OCI-LY7 (cell line): ENCODE measurements around the gene PGD. TPM values are rescaled to one million over a fixed set of nuclear protein-coding genes. Genes with fewer than 3 reads are reported as not detected.
A peak's percentile ranks its signal among the peaks of the same experiment; 100 is the strongest.

Experiments used
- BruUV-seq: library from RNA; stranded (reverse); fragments of 400-500 nt; replicated peaks from 2 replicates; lab custom pipeline; 2021; lab: Mats Ljungman, UMichigan
- CTCF ChIA-PET: fragments of 300-600 bp; sonication (Branson Sonifier 250); formaldehyde crosslinking; loops from one replicate; lab custom pipeline; 2022; ENCODE audit warnings: antibody characterized with exemption; ENCODE audit not compliant: unreplicated experiment; lab: Charles Lee
- POLR2A ChIA-PET: fragments of 300-600 bp; sonication (Branson Sonifier 250); formaldehyde crosslinking; loops from one replicate; lab custom pipeline; 2022; ENCODE audit warnings: antibody characterized with exemption; lab: Charles Lee
- DNase-seq: peaks from one replicate; pipeline ENCODE4 v3.0.0-alpha.2; 2015; ENCODE audit warnings: low spot score
- H2AFZ ChIP-seq: fragments of 200-600 bp; sonication (generic), shearing (Covaris generic); 2 replicates; pipeline ENCODE4 v1.6.1; 2014; ENCODE audit warnings: mild to moderate bottlenecking, antibody characterized with exemption, low read length, moderate library complexity
- H3K27ac ChIP-seq: fragments of 200-600 bp; sonication (generic); 2 replicates; pipeline ENCODE4 v1.5.1; 2014; ENCODE audit warnings: mixed run types, low read depth, mild to moderate bottlenecking, moderate library complexity, low read length, inconsistent platforms; ENCODE audit not compliant: poor library complexity, severe bottlenecking
- H3K36me3 ChIP-seq: fragments of 200-600 bp; sonication (generic); 2 replicates; pipeline ENCODE4 v1.6.1; 2014; ENCODE audit warnings: mild to moderate bottlenecking, antibody characterized with exemption, low read length, moderate library complexity, mixed read lengths; ENCODE audit not compliant: insufficient read depth
- H3K4me1 ChIP-seq: fragments of 200-600 bp; sonication (generic); 2 replicates; pipeline ENCODE4 v1.5.1; 2014; ENCODE audit warnings: mild to moderate bottlenecking, low read length; ENCODE audit not compliant: insufficient read depth, poor library complexity, severe bottlenecking
- H3K4me2 ChIP-seq: fragments of 200-600 bp; sonication (generic); 2 replicates; pipeline ENCODE4 v1.6.1; 2014; ENCODE audit warnings: mild to moderate bottlenecking, low read length
- H3K4me3 ChIP-seq: fragments of 200-600 bp; sonication (generic); 2 replicates; pipeline ENCODE4 v1.5.1; 2014; ENCODE audit warnings: mild to moderate bottlenecking, low read depth, low read length; ENCODE audit not compliant: poor library complexity, severe bottlenecking
- H3K79me2 ChIP-seq: fragments of 200-600 bp; sonication (generic); 2 replicates; pipeline ENCODE4 v1.6.1; 2016; ENCODE audit warnings: low read depth, mild to moderate bottlenecking, low read length, moderate library complexity, mixed read lengths; ENCODE audit not compliant: insufficient read depth
- H3K9me2 ChIP-seq: fragments of 200-600 bp; sonication (generic); 2 replicates; pipeline ENCODE4 v1.6.1; 2016; ENCODE audit warnings: mild to moderate bottlenecking, low read length, mixed read lengths; ENCODE audit not compliant: insufficient read depth
- H3K9me3 ChIP-seq: fragments of 200-600 bp; sonication (generic); 2 replicates; pipeline ENCODE4 v1.6.1; 2014; ENCODE audit warnings: mild to moderate bottlenecking, mixed run types, low read length, mixed read lengths
- H4K20me1 ChIP-seq: fragments of 200-600 bp; sonication (generic); 2 replicates; pipeline ENCODE4 v1.6.1; 2014; ENCODE audit warnings: mild to moderate bottlenecking, antibody characterized with exemption, low read length, moderate library complexity, mixed read lengths; ENCODE audit not compliant: insufficient read depth
- EZH2phosphoT487 ChIP-seq: fragments of 200-600 bp; sonication (generic); IDR thresholded peaks from 2 replicates; pipeline ENCODE4 v1.6.1; 2018; ENCODE audit warnings: low read depth, borderline replicate concordance, mild to moderate bottlenecking, mixed run types, antibody characterized with exemption, low read length, moderate library complexity, mixed read lengths
- intact Hi-C: fragments of 100-400 bp; cut with micrococcal nuclease; formaldehyde crosslinking; loops from one replicate; pipeline ENCODE4 v1.10.0; 2022; ENCODE audit not compliant: unreplicated experiment
- total RNA-seq, 2 experiments: library from RNA; depleted of rRNA in 1 of 2; stranded (reverse); fragments of >200 nt in 1 of 2; shearing (Covaris generic) in 1 of 2; gene quantifications; 2 replicates each; pipeline ENCODE4 v1.2.3, GENCODE V29; 2014 to 2022
- TF ChIP-seq, protein P1 (sequence below): fragments of 200-600 bp; sonication (generic); conservative IDR thresholded peaks from 2 replicates; pipeline ENCODE4 v1.5.1; 2014; ENCODE audit warnings: mild to moderate bottlenecking, antibody characterized with exemption, low read length, moderate library complexity, mixed read lengths

Gene PGD
- total RNA-seq, 2 experiments from 2014 or later, result 69.3 to 157 TPM

DNA sequence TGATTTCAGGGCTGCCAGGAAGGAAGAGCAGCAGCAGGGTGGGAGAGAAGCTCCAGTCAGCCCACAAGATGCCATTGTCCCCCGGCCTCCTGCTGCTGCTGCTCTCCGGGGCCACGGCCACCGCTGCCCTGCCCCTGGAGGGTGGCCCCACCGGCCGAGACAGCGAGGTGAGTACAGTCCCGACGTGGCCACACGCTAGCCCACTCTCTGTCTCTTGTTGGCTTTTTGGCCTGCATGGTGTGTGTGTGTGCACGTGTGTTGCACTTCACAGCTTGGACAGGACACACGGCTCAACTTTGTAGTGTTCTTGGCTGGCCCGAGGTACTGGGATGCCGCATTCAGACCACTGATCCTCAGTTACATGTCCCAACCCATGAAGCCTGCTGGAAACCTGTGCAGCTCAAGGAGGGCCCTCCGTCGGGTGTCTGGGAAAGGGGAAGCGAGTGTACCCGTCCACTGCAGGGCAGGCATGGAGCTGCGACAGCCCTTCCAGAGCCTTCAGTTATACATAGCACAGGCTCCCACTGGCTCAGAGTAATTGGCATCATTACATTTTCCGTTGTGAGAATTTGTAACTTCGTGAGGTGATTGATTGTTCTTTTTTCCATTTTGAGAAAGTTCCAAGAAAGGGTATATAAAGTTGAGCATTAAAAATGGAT lies 51.4 kb downstream of the PGD start:
- H3K9me3 ChIP-seq, result no peaks in the 10 kb centered on the region
- H3K9me2 ChIP-seq, result no peaks in the 10 kb centered on the region
- ChIA-PET POLR2A (no interaction called here), CTCF (no interaction called here)
- H4K20me1 ChIP-seq, result no peaks in the 10 kb centered on the region
- no peak overlapping the region for H3K27ac ChIP-seq
- no peak overlapping the region for H3K4me3 ChIP-seq
- H3K4me2 ChIP-seq, result no peak overlapping the region
- H3K4me1 ChIP-seq, result no peaks in the 10 kb centered on the region
- DNase-seq, result no peak
- no peaks in the 10 kb centered on the region for H3K79me2 ChIP-seq
- TF ChIP-seq, protein P1, sequence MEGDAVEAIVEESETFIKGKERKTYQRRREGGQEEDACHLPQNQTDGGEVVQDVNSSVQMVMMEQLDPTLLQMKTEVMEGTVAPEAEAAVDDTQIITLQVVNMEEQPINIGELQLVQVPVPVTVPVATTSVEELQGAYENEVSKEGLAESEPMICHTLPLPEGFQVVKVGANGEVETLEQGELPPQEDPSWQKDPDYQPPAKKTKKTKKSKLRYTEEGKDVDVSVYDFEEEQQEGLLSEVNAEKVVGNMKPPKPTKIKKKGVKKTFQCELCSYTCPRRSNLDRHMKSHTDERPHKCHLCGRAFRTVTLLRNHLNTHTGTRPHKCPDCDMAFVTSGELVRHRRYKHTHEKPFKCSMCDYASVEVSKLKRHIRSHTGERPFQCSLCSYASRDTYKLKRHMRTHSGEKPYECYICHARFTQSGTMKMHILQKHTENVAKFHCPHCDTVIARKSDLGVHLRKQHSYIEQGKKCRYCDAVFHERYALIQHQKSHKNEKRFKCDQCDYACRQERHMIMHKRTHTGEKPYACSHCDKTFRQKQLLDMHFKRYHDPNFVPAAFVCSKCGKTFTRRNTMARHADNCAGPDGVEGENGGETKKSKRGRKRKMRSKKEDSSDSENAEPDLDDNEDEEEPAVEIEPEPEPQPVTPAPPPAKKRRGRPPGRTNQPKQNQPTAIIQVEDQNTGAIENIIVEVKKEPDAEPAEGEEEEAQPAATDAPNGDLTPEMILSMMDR, result no peak
- no peak for TF ChIP-seq EZH2phosphoT487
- BruUV-seq, result no TSS peak
- H3K36me3 ChIP-seq, result peaks cover 12% of the 10 kb centered on the region; the same call in 1 of the 2 replicates
- intact Hi-C loops, result no loop called here
- no peak overlapping the region for H2AFZ ChIP-seq

DNA sequence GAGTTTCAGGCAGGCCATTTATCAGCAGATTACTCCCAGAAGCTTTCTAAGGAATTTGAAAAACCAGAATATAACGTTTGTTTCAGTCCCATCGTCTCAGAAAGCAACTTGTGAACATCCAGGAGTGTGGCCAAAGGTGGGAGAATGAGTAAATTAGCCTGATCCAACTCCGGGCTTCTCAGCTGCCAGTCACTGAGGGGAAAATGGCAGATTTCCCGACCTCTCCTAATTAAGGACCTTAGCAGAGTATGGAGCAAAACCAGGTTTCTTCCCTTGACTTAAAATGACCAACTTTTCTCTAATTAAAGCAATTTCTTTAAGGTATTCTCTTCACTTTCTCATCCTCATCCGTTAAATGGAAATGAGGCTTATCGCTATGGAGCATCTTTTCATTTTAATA lies 52.0 kb downstream of the PGD start:
- ChIA-PET CTCF (no interaction called here), POLR2A (no interaction called here)
- TF ChIP-seq, protein P1, result no peak
- TF ChIP-seq EZH2phosphoT487, result no peak

DNA sequence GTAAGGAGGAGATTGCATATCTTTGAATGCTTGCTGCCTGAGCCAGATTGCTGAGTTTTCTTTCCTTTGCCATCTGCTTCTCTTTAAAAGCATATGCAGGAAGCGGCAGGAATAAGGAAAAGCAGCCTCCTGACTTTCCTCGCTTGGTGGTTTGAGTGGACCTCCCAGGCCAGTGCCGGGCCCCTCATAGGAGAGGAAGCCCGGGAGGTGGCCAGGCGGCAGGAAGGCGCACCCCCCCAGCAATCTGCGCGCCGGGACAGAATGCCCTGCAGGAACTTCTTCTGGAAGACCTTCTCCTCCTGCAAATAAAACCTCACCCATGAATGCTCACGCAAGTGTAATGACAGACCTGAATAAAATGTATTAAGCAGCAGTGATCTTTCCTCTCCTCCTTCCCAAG lies 52.4 kb downstream of the PGD start:
- no peak for DNase-seq
- Histone ChIP-seq H3K36me3 (peaks cover 19% of the 10 kb centered on the region), H4K20me1 (no peaks in the 10 kb centered on the region), H3K79me2 (no peaks in the 10 kb centered on the region), H3K4me2 (no peak overlapping the region), H3K27ac (no peak overlapping the region), H3K4me1 (no peaks in the 10 kb centered on the region), H2AFZ (no peak overlapping the region), H3K4me3 (no peak overlapping the region), H3K9me3 (no peaks in the 10 kb centered on the region), H3K9me2 (no peaks in the 10 kb centered on the region)
- no peak for TF ChIP-seq EZH2phosphoT487
- TF ChIP-seq, protein P1, result no peak
- TSS peak; percentile 47 for BruUV-seq
- CTCF ChIA-PET, result no interaction called here
- intact Hi-C loops, result no loop called here
- POLR2A ChIA-PET, result no interaction called here

More for the DNA sequence above, 52.0 kb downstream of the PGD start:
- DNase-seq, result no peak
- Histone ChIP-seq H3K4me1 (no peaks in the 10 kb centered on the region), H4K20me1 (no peaks in the 10 kb centered on the region), H3K79me2 (no peaks in the 10 kb centered on the region), H2AFZ (no peak overlapping the region), H3K9me3 (no peaks in the 10 kb centered on the region), H3K36me3 (peaks cover 15% of the 10 kb centered on the region), H3K27ac (no peak overlapping the region), H3K9me2 (no peaks in the 10 kb centered on the region), H3K4me2 (no peak overlapping the region), H3K4me3 (no peak overlapping the region)
- BruUV-seq, result no TSS peak
- intact Hi-C loops, result no loop called here
